SK-N-SH treated with all-trans-retinoic acid at 6 μM for 48 hours (cell line): ENCODE measurements around the gene XYLB.
"Not testable (repeated sequence)": the region's sequence is repeated elsewhere in the genome, so short reads cannot be mapped to it uniquely, and the experiment has no call there.

Experiments used
- ATAC-seq: fragments of 200-7000 bp; cut with Tn5 transposase; 3 replicates; pipeline ENCODE4 v1.9.1; 2020; ENCODE audit warnings: mild to moderate bottlenecking, moderate library complexity
- BACH2 ChIP-seq: fragments of 250-450 bp; sonication (Bioruptor Pico); IDR thresholded peaks from 2 replicates; pipeline ENCODE4 v1.9.0; 2021; ENCODE audit warnings: mild to moderate bottlenecking, borderline replicate concordance
- CSRNP3 ChIP-seq: fragments of 250-450 bp; sonication (Bioruptor Pico); IDR thresholded peaks from 2 replicates; pipeline ENCODE4 v1.5.1; 2021; ENCODE audit warnings: mild to moderate bottlenecking, moderate library complexity
- GLIS3 ChIP-seq: fragments of 250-450 bp; sonication (Bioruptor Pico); IDR thresholded peaks from 2 replicates; pipeline ENCODE4 v1.5.0; 2020; ENCODE audit warnings: mild to moderate bottlenecking, moderate library complexity
- ISL1 ChIP-seq: fragments of 250-450 bp; sonication (Bioruptor Pico); IDR thresholded peaks from 2 replicates; pipeline ENCODE4 v2.1.2; 2022; ENCODE audit warnings: mild to moderate bottlenecking, moderate library complexity
- OSR1 ChIP-seq: fragments of 250-450 bp; sonication (Bioruptor Pico); IDR thresholded peaks from 2 replicates; pipeline ENCODE4 v1.8.0; 2022; ENCODE audit warnings: moderate library complexity, mild to moderate bottlenecking, inconsistent platforms
- PPARA ChIP-seq: fragments of 250-450 bp; sonication (Bioruptor Pico); IDR thresholded peaks from 2 replicates; pipeline ENCODE4 v1.5.0; 2020; ENCODE audit warnings: mild to moderate bottlenecking, borderline replicate concordance
- RARB ChIP-seq: fragments of 250-450 bp; sonication (Bioruptor Pico); IDR thresholded peaks from 2 replicates; pipeline ENCODE4 v1.8.0; 2021; ENCODE audit warnings: mild to moderate bottlenecking, moderate library complexity
- SNAI2 ChIP-seq: fragments of 250-450 bp; sonication (Bioruptor Pico); IDR thresholded peaks from 2 replicates; pipeline ENCODE4 v1.5.0; 2020; ENCODE audit warnings: mild to moderate bottlenecking, moderate library complexity
- TCF4 ChIP-seq: fragments of 250-450 bp; sonication (Bioruptor Pico); IDR thresholded peaks from 2 replicates; pipeline ENCODE4 v1.8.0; 2021; ENCODE audit warnings: mild to moderate bottlenecking, moderate library complexity, borderline replicate concordance
- TOX ChIP-seq: fragments of 250-450 bp; sonication (Bioruptor Pico); IDR thresholded peaks from 2 replicates; pipeline ENCODE4 v1.8.0; 2021; ENCODE audit warnings: mild to moderate bottlenecking, moderate library complexity, borderline replicate concordance
- TSHZ2 ChIP-seq: fragments of 250-450 bp; sonication (Bioruptor Pico); IDR thresholded peaks from 2 replicates; pipeline ENCODE4 v1.5.0; 2020; ENCODE audit warnings: mild to moderate bottlenecking, moderate library complexity
- ZC3H10 ChIP-seq: fragments of 250-450 bp; sonication (Bioruptor Pico); IDR thresholded peaks from 2 replicates; pipeline ENCODE4 v1.5.1; 2021; ENCODE audit warnings: mild to moderate bottlenecking, moderate library complexity
- ZFP3 ChIP-seq: fragments of 250-450 bp; sonication (Bioruptor Pico); IDR thresholded peaks from 2 replicates; pipeline ENCODE4 v1.5.0; 2020; ENCODE audit warnings: mild to moderate bottlenecking, moderate library complexity
- ZFP30 ChIP-seq: fragments of 450-650 bp; formaldehyde crosslinking; IDR thresholded peaks from 2 replicates; pipeline ENCODE4 v1.5.0; 2022; ENCODE audit warnings: mild to moderate bottlenecking, moderate library complexity
- ZNF565 ChIP-seq: fragments of 450-650 bp; formaldehyde crosslinking; conservative IDR thresholded peaks from 2 replicates; pipeline ENCODE4 v1.5.0; 2020; ENCODE audit warnings: low read depth, mild to moderate bottlenecking, moderate library complexity
- ZNF8 ChIP-seq: fragments of 450-650 bp; formaldehyde crosslinking; IDR thresholded peaks from 2 replicates; pipeline ENCODE4 v1.5.0; 2020; ENCODE audit warnings: mild to moderate bottlenecking, moderate library complexity

The XYLB gene

GRCh38 chr3:38318766-38319671 lies 27.6 kb upstream of the XYLB start:
- TF ChIP-seq ZNF8 (CRISPR knock-in tag) (no peak), ZNF565 (CRISPR knock-in tag) (no peak), ZC3H10 (CRISPR knock-in tag) (no peak), RARB (CRISPR knock-in tag) (no peak), PPARA (CRISPR knock-in tag) (no peak), ISL1 (no peak), SNAI2 (CRISPR knock-in tag) (no peak), ZFP3 (CRISPR knock-in tag) (no peak), BACH2 (CRISPR knock-in tag) (no peak), ZFP30 (no peak), TSHZ2 (no peak), TCF4 (CRISPR knock-in tag) (no peak), CSRNP3 (CRISPR knock-in tag) (no peak), OSR1 (CRISPR knock-in tag) (no peak)
- no peak for ATAC-seq

- not testable (repeated sequence) for ATAC-seq
These were observed 25.9 kb upstream of the XYLB start for GRCh38 chr3:38320638-38321037.

- TF ChIP-seq TSHZ2 = no peak
- no peak for TF ChIP-seq ZFP30
- TF ChIP-seq GLIS3 (CRISPR knock-in tag) = no peak
- no peak for TF ChIP-seq ISL1
- no peak for TF ChIP-seq RARB (CRISPR knock-in tag)
- ATAC-seq = no peak
These were observed 23.5 kb upstream of the XYLB start for GRCh38 chr3:38323060-38323459.

GRCh38 chr3:38325256-38325655 lies 21.3 kb upstream of the XYLB start:
- no peak for TF ChIP-seq ZNF565 (CRISPR knock-in tag)

GRCh38 chr3:38327335-38328009 lies 19.1 kb upstream of the XYLB start:
- TF ChIP-seq TOX (CRISPR knock-in tag) (no peak), SNAI2 (CRISPR knock-in tag) (no peak), RARB (CRISPR knock-in tag) (no peak), CSRNP3 (CRISPR knock-in tag) (no peak), GLIS3 (CRISPR knock-in tag) (no peak)
- ATAC-seq = no peak

More at GRCh38 chr3:38325256-38325655, 21.3 kb upstream of the XYLB start:
- ATAC-seq = no peak
